H1 (cell line): Measurements from ENCODE around the gene PA2G4. TPM values are rescaled to one million over a fixed set of nuclear protein-coding genes. Genes with fewer than 3 reads are reported as not detected.

Source experiments
- CTCF ChIA-PET: fragments of 300-600 bp; sonication (Branson Sonifier 250); formaldehyde crosslinking; loops from one replicate; lab custom pipeline; 2021; ENCODE audit not compliant: partially characterized antibody; lab: Charles Lee
- POLR2A ChIA-PET: fragments of 300-600 bp; sonication (Branson Sonifier 250); formaldehyde crosslinking; loops from one replicate; lab custom pipeline; 2021; ENCODE audit warnings: inconsistent platforms; ENCODE audit not compliant: partially characterized antibody; lab: Charles Lee
- DNase-seq, 2 experiments: peaks; one replicate each; pipeline versions ENCODE4 v3.0.0 to v3.0.0-alpha.2; 2010 to 2022; ENCODE audit warnings: low spot score in 2 of 2, low read depth in 1 of 2, mixed read lengths in 1 of 2
- FAIRE-seq: peaks from 2 replicates; lab custom pipeline; 2011; peaks lifted over from hg19 to GRCh38; lab: Jason Lieb, UNC
- H2AFZ ChIP-seq: 2 replicates; pipeline ENCODE4 v1.8.1; 2012; ENCODE audit warnings: low read length, inconsistent platforms
- H2AK5ac ChIP-seq: 2 replicates; pipeline ENCODE4 v1.6.1; 2013; ENCODE audit warnings: low read depth, low read length
- H2BK120ac ChIP-seq: replicated peaks from 2 replicates; pipeline ENCODE3; 2013; ENCODE audit warnings: low read depth, low read length, inconsistent platforms
- H2BK12ac ChIP-seq: 2 replicates; pipeline ENCODE4 v1.6.1; 2013; ENCODE audit warnings: low read depth, low read length
- H2BK15ac ChIP-seq: 2 replicates; pipeline ENCODE4 v1.6.1; 2013; ENCODE audit warnings: low read length
- H2BK20ac ChIP-seq: 2 replicates; pipeline ENCODE4 v1.6.1; 2013; ENCODE audit warnings: low read length
- H2BK5ac ChIP-seq: 2 replicates; pipeline ENCODE4 v1.6.1; 2013; ENCODE audit warnings: low read depth, low read length
- H3K14ac ChIP-seq: 2 replicates; pipeline ENCODE4 v1.6.1; 2013; ENCODE audit warnings: inconsistent platforms; ENCODE audit not compliant: insufficient read length
- H3K18ac ChIP-seq: 2 replicates; pipeline ENCODE4 v1.6.1; 2013; ENCODE audit warnings: low read length; ENCODE audit errors: extremely low read depth
- H3K23ac ChIP-seq: 2 replicates; pipeline ENCODE4 v1.6.1; 2013; ENCODE audit warnings: inconsistent platforms; ENCODE audit not compliant: insufficient read length
- H3K23me2 ChIP-seq: 2 replicates; pipeline ENCODE4 v1.6.1; 2013; ENCODE audit warnings: low read depth, low read length
- H3K27ac ChIP-seq: 2 replicates; pipeline ENCODE4 v1.6.1; 2011; ENCODE audit warnings: low read depth, low read length, inconsistent platforms
- H3K27me3 ChIP-seq, 4 experiments: replicated peaks in 1 of 4; 1 replicate in 1 of 4; 2 replicates in 3 of 4; pipeline versions ENCODE4 v1.6.1 to v1.8.1; 2011 to 2013; ENCODE audit warnings: low read length in 3 of 4, mild to moderate bottlenecking in 3 of 4, inconsistent platforms in 2 of 4, mixed read lengths in 2 of 4, moderate library complexity in 1 of 4; ENCODE audit not compliant: control insufficient read depth in 3 of 4, insufficient read depth in 3 of 4; ENCODE audit errors: extremely low read depth in 1 of 4
- H3K36me3 ChIP-seq, 4 experiments: 2 replicates each; pipeline versions ENCODE4 v1.6.1 to v1.8.1; 2011 to 2013; ENCODE audit warnings: mild to moderate bottlenecking in 4 of 4, low read length in 3 of 4, moderate library complexity in 2 of 4, control low read depth in 1 of 4, inconsistent platforms in 1 of 4; ENCODE audit not compliant: insufficient read depth in 4 of 4, control insufficient read depth in 2 of 4
- H3K4ac ChIP-seq: replicated peaks from 2 replicates; pipeline ENCODE3; 2013; ENCODE audit warnings: low read length, low read depth, mixed read lengths, inconsistent platforms; ENCODE audit not compliant: insufficient read length
- H3K4me1 ChIP-seq, 4 experiments: replicated peaks in 1 of 4; 1 replicate in 1 of 4; 2 replicates in 3 of 4; pipeline versions ENCODE4 v1.6.1 to v1.8.1; 2011 to 2013; ENCODE audit warnings: low read length in 3 of 4, inconsistent platforms in 2 of 4, mixed read lengths in 1 of 4; ENCODE audit not compliant: insufficient read depth in 4 of 4, control insufficient read depth in 3 of 4
- H3K4me2 ChIP-seq, 2 experiments: 2 replicates each; pipeline versions ENCODE4 v1.6.1 to v1.8.1; 2011 to 2013; ENCODE audit warnings: low read depth in 2 of 2, low read length in 2 of 2, control low read depth in 1 of 2, inconsistent platforms in 1 of 2, mild to moderate bottlenecking in 1 of 2; ENCODE audit not compliant: insufficient read depth in 1 of 2
- H3K4me3 ChIP-seq, 4 experiments: fragments of 200-600, 300-600 bp in 1 of 4; sonication (generic), shearing (Covaris generic), sonication (Bioruptor Twin) in 1 of 4; 2 replicates each; pipeline versions ENCODE4 v1.5.1 to v1.8.1; 2011 to 2016; ENCODE audit warnings: low read length in 4 of 4, low read depth in 3 of 4, control low read depth in 2 of 4, inconsistent platforms in 2 of 4, mild to moderate bottlenecking in 2 of 4, mixed read lengths in 1 of 4, moderate library complexity in 1 of 4; ENCODE audit not compliant: insufficient read depth in 2 of 4; ENCODE audit errors: extremely low read depth in 1 of 4
- H3K56ac ChIP-seq: replicated peaks from 2 replicates; pipeline ENCODE3; 2013; ENCODE audit warnings: low read depth, mild to moderate bottlenecking, mixed read lengths, low read length, inconsistent platforms; ENCODE audit not compliant: insufficient read length
- H3K79me1 ChIP-seq: 2 replicates; pipeline ENCODE4 v1.6.1; 2013; ENCODE audit warnings: low read depth, low read length, control low read depth
- H3K79me2 ChIP-seq, 2 experiments: 2 replicates each; pipeline versions ENCODE4 v1.6.1 to v1.8.1; 2012 to 2013; ENCODE audit warnings: low read length in 2 of 2, mild to moderate bottlenecking in 2 of 2, inconsistent platforms in 1 of 2; ENCODE audit not compliant: insufficient read depth in 2 of 2, control insufficient read depth in 1 of 2
- H3K9ac ChIP-seq, 4 experiments: replicated peaks in 1 of 4; 1 replicate in 1 of 4; 2 replicates in 3 of 4; pipeline versions ENCODE4 v1.6.1 to v1.8.1; 2011 to 2013; ENCODE audit warnings: low read depth in 3 of 4, low read length in 3 of 4, control low read depth in 2 of 4, mild to moderate bottlenecking in 2 of 4, moderate library complexity in 2 of 4, inconsistent platforms in 1 of 4; ENCODE audit errors: extremely low read depth in 1 of 4
- H3K9me3 ChIP-seq, 2 experiments: 2 replicates each; pipeline versions ENCODE4 v1.6.1 to v1.8.1; 2012 to 2013; ENCODE audit warnings: mild to moderate bottlenecking in 2 of 2, moderate library complexity in 2 of 2, control low read depth in 1 of 2, inconsistent platforms in 1 of 2, low read depth in 1 of 2, low read length in 1 of 2, mixed read lengths in 1 of 2; ENCODE audit not compliant: insufficient read depth in 2 of 2
- H4K20me1 ChIP-seq, 2 experiments: replicated peaks in 1 of 2; 2 replicates each; pipeline versions ENCODE3 to v1.8.1; 2011 to 2013; ENCODE audit warnings: inconsistent platforms in 2 of 2, low read length in 2 of 2, mild to moderate bottlenecking in 1 of 2; ENCODE audit not compliant: insufficient read depth in 2 of 2, control insufficient read depth in 1 of 2
- H4K5ac ChIP-seq: 2 replicates; pipeline ENCODE4 v1.6.1; 2013; ENCODE audit warnings: low read length, low read depth, mixed read lengths, inconsistent platforms; ENCODE audit not compliant: insufficient read length
- H4K8ac ChIP-seq: 2 replicates; pipeline ENCODE4 v1.8.0; 2013; ENCODE audit warnings: mild to moderate bottlenecking, moderate library complexity, low read length, inconsistent platforms; ENCODE audit not compliant: insufficient read depth; ENCODE audit errors: extremely low read depth
- H4K91ac ChIP-seq: replicated peaks from 2 replicates; pipeline ENCODE3; 2013; ENCODE audit warnings: low read length, mixed read lengths, inconsistent platforms; ENCODE audit not compliant: insufficient read length
- POLR2A ChIP-seq, 2 experiments: IDR thresholded peaks; 1 replicate in 1 of 2; 2 replicates in 1 of 2; pipeline ENCODE4 v1.6.1; 2011; ENCODE audit warnings: low read depth in 2 of 2, low read length in 2 of 2, mild to moderate bottlenecking in 2 of 2; ENCODE audit errors: control extremely low read depth in 1 of 2
- POLR2AphosphoS5 ChIP-seq: IDR thresholded peaks from 2 replicates; pipeline ENCODE4 v1.6.1; 2011; ENCODE audit warnings: low read depth, low read length
- RXRA ChIP-seq: IDR thresholded peaks from 2 replicates; pipeline ENCODE4 v1.6.1; 2011; ENCODE audit warnings: low read depth, mild to moderate bottlenecking, low read length, moderate library complexity; ENCODE audit not compliant: insufficient read depth
- TAF7 ChIP-seq: optimal IDR thresholded peaks from 2 replicates; pipeline ENCODE3; 2011; ENCODE audit warnings: low read depth, mild to moderate bottlenecking, inconsistent platforms, low read length, moderate library complexity, borderline replicate concordance
- ZNF274 ChIP-seq: IDR thresholded peaks from 2 replicates; pipeline ENCODE4 v1.7.0; 2012; ENCODE audit warnings: low read length, borderline replicate concordance; ENCODE audit errors: extremely low read depth
- WGBS, 2 experiments: shearing (Covaris generic) in 1 of 2; methylation state at CpG; one replicate each; pipeline versions ENCODE4 v1.1.6 to v1.1.7; 2013 to 2015; ENCODE audit warnings: low lambda C conversion rate in 2 of 2, mixed read lengths in 2 of 2, inconsistent platforms in 1 of 2, low coverage in 1 of 2, missing lambda C conversion rate in 1 of 2; ENCODE audit not compliant: insufficient replicate concordance in 2 of 2, insufficient coverage in 1 of 2, insufficient read length in 1 of 2; ENCODE audit errors: extremely low coverage in 1 of 2, missing lambda C conversion rate in 1 of 2; 5-methylcytosine and 5-hydroxymethylcytosine counted together
- polyA plus RNA-seq, 7 experiments: library from polyadenylated mRNA; depleted of rRNA in 3 of 7; stranded (reverse) in 5 of 7; unstranded in 2 of 7; fragments of >200 nt in 5 of 7; fragments of 200-250 nt in 2 of 7; gene quantifications; 1 replicate in 5 of 7; 2 replicates in 1 of 7; 4 replicates in 1 of 7; pipeline versions ENCODE4 v1.2.1 to v1.2.3, GENCODE V29; 2011 to 2013; ENCODE audit warnings: missing spikeins in 2 of 7, mixed read lengths in 2 of 7
- total RNA-seq: library from RNA; stranded (reverse); fragmentation: NEBNext Ultra II Directional; extraction: Animal tissue kit (Norgen Biotek cat#: 25700); gene quantifications from 2 replicates; pipeline ENCODE4 v1.2.1, GENCODE V29; 2021

PA2G4 gene
- total and polyA plus RNA-seq, 2 of the 8 experiments (the other 6 are each of a cell fraction or from before 2014, with no cell fraction given) = 159 to 242 TPM

GRCh38 chr12:56160193-56160763 lies 55.9 kb downstream of the PA2G4 start:
- Histone ChIP-seq H2BK5ac (peak overlapping the region; percentile 55), H3K23me2 (peaks cover 19% of the 10 kb centered on the region), H2AFZ (no peak overlapping the region), H2BK20ac (no peak overlapping the region), H3K18ac (no peak overlapping the region), H3K36me3 (peaks cover 29 to 66% (median 48%) of the 10 kb centered on the region in 4 experiments), H3K23ac (no peak overlapping the region), H4K91ac (no peak overlapping the region), H3K27me3 (no peaks in the 10 kb centered on the region), H4K8ac (no peak overlapping the region), H3K9ac (peak overlapping the region in 2 of 4 experiments; percentile 92 to 99; a peak in 4 of 7 replicates), H3K79me1 (peaks cover 5% of the 10 kb centered on the region; the same call in 1 of the 2 replicates), H3K14ac (no peak overlapping the region), H3K27ac (0 out of 2 replicates have a peak overlapping the region, but pooled peaks have one; percentile 99), H4K20me1 (peaks cover 11 to 23% of the 10 kb centered on the region in 2 experiments), H3K4ac (no peak overlapping the region), H2AK5ac (peak overlapping the region; percentile 25; the same call in 1 of the 2 replicates), H3K4me3 (peak overlapping the region in 3 of 4 experiments; percentile 14 to 97 (median 91); a peak in 5 of 8 replicates), H2BK12ac (no peak overlapping the region), H3K56ac (no peak overlapping the region), H4K5ac (no peak overlapping the region), H2BK15ac (no peak overlapping the region), H3K79me2 (peaks cover 3 to 25% of the 10 kb centered on the region in 2 experiments), H3K4me1 (peaks cover 3 to 33% (median 20%) of the 10 kb centered on the region in 4 experiments), H3K4me2 (peak overlapping the region; percentile 77 to 92), H2BK120ac (no peak overlapping the region), H3K9me3 (no peaks in the 10 kb centered on the region)
- no peak for FAIRE-seq
- no peak for DNase-seq
- 82% methylated on average over 7 of the region's 7 CpGs; no CpG with 5 or more reads in 1 of the 2 experiments for WGBS, 2 experiments
- ChIA-PET POLR2A (interaction anchor here (0.9 to 15.6 kb wide), 13 partner anchors 19 to 199 kb away, joined by 3 to 656 read pairs (median 14); partner anchors contain the start of genes CNPY2, COQ10A, PA2G4 and RNF41), CTCF (interaction anchor here (0.9 to 6.8 kb wide), 9 partner anchors 24 to 75 kb away, joined by 3 to 47 read pairs (median 5); partner anchors contain the start of genes RNF41, SMARCC2 and ZC3H10)
- TF ChIP-seq POLR2A (IDR thresholded peaks at IDR 0.05; ENCODE audit: control extremely low read depth in 1 of 2, low read depth in 2 of 2, low read length in 2 of 2) = peak in 1 of 2 experiments; percentile 86; a peak in 1 of 3 replicates
- peak; percentile 81 for TF ChIP-seq POLR2AphosphoS5
- no peak for TF ChIP-seq ZNF274
- no peak for TF ChIP-seq RXRA
- peak; percentile 49 for TF ChIP-seq TAF7
